Osteocyte (in vitro differentiated cells): ENCODE data around the gene CPLANE1. TPM values are rescaled to one million over a fixed set of nuclear protein-coding genes. Genes with fewer than 3 reads are reported as not detected.
A peak's percentile ranks its signal among the peaks of the same experiment; 100 is the strongest.

Experiments used
- DNase-seq: peaks from one replicate; pipeline ENCODE4 v3.0.0; 2021; ENCODE audit warnings: mixed read lengths; ENCODE audit not compliant: unreplicated experiment; ENCODE audit errors: extremely low spot score
- H3K27ac Mint-ChIP-seq: one replicate; pipeline ENCODE4 v1.8.0; 2021; ENCODE audit warnings: mild to moderate bottlenecking, mixed read lengths; ENCODE audit not compliant: unreplicated experiment
- H3K27me3 Mint-ChIP-seq: one replicate; pipeline ENCODE4 v1.8.0; 2021; ENCODE audit warnings: mixed read lengths; ENCODE audit not compliant: unreplicated experiment
- H3K36me3 Mint-ChIP-seq: one replicate; pipeline ENCODE4 v1.8.0; 2021; ENCODE audit warnings: mixed read lengths; ENCODE audit not compliant: unreplicated experiment
- H3K4me1 Mint-ChIP-seq: one replicate; pipeline ENCODE4 v1.8.0; 2021; ENCODE audit warnings: mixed read lengths; ENCODE audit not compliant: unreplicated experiment
- H3K4me3 Mint-ChIP-seq: one replicate; pipeline ENCODE4 v1.8.0; 2021; ENCODE audit warnings: mild to moderate bottlenecking, moderate library complexity, mixed read lengths; ENCODE audit not compliant: unreplicated experiment
- H3K9me3 Mint-ChIP-seq: one replicate; pipeline ENCODE4 v1.8.0; 2021; ENCODE audit warnings: mixed read lengths; ENCODE audit not compliant: unreplicated experiment
- total RNA-seq: library from RNA; stranded (reverse); gene quantifications from 2 replicates; pipeline ENCODE4 v1.2.1, GENCODE V29; 2021
- TF ChIP-seq, protein P1 (sequence below): fragments of 200-600 bp; sonication (generic); IDR thresholded peaks from 2 replicates; pipeline ENCODE4 v1.5.0; 2021; ENCODE audit warnings: antibody characterized with exemption, mild to moderate bottlenecking, moderate library complexity

CPLANE1 gene
- total RNA-seq, 1 donor from 2014 or later = 33.7 TPM

DNA sequence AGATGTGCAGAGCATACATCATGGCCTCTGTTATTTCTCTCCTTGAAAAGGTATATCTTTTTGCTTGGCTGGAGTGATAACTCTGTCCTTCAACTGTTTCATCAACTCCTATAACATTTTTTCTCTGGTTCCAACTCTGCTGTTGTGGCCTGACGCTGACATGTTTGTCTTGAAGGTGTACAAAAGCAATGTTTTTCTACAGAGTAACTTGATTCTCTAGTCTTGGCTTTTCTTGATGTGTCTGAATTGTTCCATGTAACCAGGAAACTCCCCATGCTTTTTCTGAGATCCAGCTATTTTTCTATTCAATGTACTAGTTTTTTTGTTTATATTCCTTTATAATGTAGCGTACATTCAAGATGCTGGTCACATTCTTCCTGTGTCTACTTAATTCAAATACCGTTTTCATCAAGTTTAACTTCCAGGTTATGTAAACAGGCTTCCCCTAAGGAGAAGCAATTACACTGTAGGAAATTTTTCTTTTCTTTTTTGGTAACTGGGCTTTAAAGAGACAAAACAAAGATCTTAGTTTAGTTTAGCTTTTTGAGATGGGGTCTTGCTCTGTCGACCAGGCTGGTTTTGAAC is 6.7 kb upstream of the CPLANE1 start:
- TF ChIP-seq, protein P1, sequence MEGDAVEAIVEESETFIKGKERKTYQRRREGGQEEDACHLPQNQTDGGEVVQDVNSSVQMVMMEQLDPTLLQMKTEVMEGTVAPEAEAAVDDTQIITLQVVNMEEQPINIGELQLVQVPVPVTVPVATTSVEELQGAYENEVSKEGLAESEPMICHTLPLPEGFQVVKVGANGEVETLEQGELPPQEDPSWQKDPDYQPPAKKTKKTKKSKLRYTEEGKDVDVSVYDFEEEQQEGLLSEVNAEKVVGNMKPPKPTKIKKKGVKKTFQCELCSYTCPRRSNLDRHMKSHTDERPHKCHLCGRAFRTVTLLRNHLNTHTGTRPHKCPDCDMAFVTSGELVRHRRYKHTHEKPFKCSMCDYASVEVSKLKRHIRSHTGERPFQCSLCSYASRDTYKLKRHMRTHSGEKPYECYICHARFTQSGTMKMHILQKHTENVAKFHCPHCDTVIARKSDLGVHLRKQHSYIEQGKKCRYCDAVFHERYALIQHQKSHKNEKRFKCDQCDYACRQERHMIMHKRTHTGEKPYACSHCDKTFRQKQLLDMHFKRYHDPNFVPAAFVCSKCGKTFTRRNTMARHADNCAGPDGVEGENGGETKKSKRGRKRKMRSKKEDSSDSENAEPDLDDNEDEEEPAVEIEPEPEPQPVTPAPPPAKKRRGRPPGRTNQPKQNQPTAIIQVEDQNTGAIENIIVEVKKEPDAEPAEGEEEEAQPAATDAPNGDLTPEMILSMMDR = no peak
- DNase-seq = no peak
- Mint-ChIP-seq H3K4me1 (peaks cover 7% of the 10 kb centered on the region), H3K27ac (peak overlapping the region; percentile 17), H3K27me3 (no peaks in the 10 kb centered on the region), H3K9me3 (no peaks in the 10 kb centered on the region), H3K36me3 (peaks cover 6% of the 10 kb centered on the region), H3K4me3 (no peak overlapping the region)

DNA sequence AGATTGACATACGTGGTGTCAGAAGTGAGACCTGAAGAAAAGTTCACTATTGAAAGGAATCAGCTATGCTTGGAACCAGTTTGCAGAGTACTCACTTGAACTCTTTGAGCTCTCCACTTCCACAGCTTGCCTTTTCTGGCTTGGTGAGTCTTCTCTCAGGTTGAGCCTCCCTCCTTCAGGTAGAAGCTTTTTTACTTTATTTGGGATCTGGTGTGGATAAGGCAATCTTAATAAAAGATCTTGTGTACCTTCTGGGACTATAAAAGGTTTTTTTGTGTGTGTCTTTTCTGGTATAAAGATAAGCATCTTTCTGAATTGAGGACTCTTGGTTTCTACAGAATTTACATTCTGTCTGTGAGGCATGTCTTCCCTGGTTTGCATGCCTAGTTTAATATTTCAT is 5.4 kb upstream of the CPLANE1 start:
- Mint-ChIP-seq H3K27me3 (no peaks in the 10 kb centered on the region), H3K36me3 (peaks cover 3% of the 10 kb centered on the region), H3K9me3 (no peaks in the 10 kb centered on the region), H3K4me1 (peaks cover 16% of the 10 kb centered on the region), H3K4me3 (no peak overlapping the region), H3K27ac (no peak overlapping the region)
- TF ChIP-seq, protein P1 = no peak
- DNase-seq = no peak

DNA sequence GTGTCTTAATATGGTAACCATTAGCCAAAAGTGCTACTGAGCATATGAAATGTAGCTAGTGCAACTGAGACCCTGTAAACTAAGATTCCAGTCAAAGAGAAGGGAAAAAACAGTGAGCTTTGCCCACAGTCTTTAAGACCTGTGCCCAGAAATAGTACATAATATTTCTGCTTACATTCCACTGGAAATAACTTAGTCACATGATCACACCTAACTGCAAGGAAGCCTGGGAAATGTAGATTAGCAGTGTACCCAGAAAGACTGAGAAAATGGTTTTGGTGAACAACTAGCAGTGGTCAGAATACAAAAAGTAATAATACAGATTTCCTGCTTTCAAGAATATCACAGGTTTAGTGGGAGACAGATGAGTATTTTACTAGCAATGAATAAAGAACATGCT is 2.5 kb upstream of the CPLANE1 start:
- TF ChIP-seq, protein P1 = no peak
- peaks cover 31% of the 10 kb centered on the region for H3K4me1 Mint-ChIP-seq
- no peak overlapping the region for H3K4me3 Mint-ChIP-seq
- peaks cover 3% of the 10 kb centered on the region for H3K36me3 Mint-ChIP-seq
- DNase-seq = no peak
- no peak overlapping the region for H3K27ac Mint-ChIP-seq
- no peaks in the 10 kb centered on the region for H3K27me3 Mint-ChIP-seq
- no peaks in the 10 kb centered on the region for H3K9me3 Mint-ChIP-seq

GRCh38 chr5:37249815-37250164 is 614 bp upstream of the CPLANE1 start:
- TF ChIP-seq, protein P1 = no peak
- peaks cover 33% of the 10 kb centered on the region for H3K4me1 Mint-ChIP-seq
- H3K27me3 Mint-ChIP-seq = no peaks in the 10 kb centered on the region
- H3K36me3 Mint-ChIP-seq = peaks cover 4% of the 10 kb centered on the region
- no peak for DNase-seq
- H3K4me3 Mint-ChIP-seq = peak overlapping the region; percentile 87
- H3K9me3 Mint-ChIP-seq = no peaks in the 10 kb centered on the region
- H3K27ac Mint-ChIP-seq = peak overlapping the region; percentile 92

GRCh38 chr5:37248421-37248969 is 681 bp downstream of the CPLANE1 start:
- TF ChIP-seq, protein P1 = no peak
- peaks cover 33% of the 10 kb centered on the region for H3K4me1 Mint-ChIP-seq
- H3K27ac Mint-ChIP-seq = peak overlapping the region; percentile 88
- H3K4me3 Mint-ChIP-seq = peak overlapping the region; percentile 79
- no peaks in the 10 kb centered on the region for H3K27me3 Mint-ChIP-seq
- peaks cover 1% of the 10 kb centered on the region for H3K36me3 Mint-ChIP-seq
- no peaks in the 10 kb centered on the region for H3K9me3 Mint-ChIP-seq
- no peak for DNase-seq
